GM21786 (cell line): ENCODE data around the gene CYP4F2.
"Not testable (repeated sequence)": the region's sequence is repeated elsewhere in the genome, so short reads cannot be mapped to it uniquely, and the experiment has no call there.

Experiments used
- ATAC-seq: cut with Tn5 transposase; IDR thresholded peaks from one replicate; pipeline ENCODE4 v1.9.1; 2021; ENCODE audit not compliant: unreplicated experiment

Gene CYP4F2

DNA sequence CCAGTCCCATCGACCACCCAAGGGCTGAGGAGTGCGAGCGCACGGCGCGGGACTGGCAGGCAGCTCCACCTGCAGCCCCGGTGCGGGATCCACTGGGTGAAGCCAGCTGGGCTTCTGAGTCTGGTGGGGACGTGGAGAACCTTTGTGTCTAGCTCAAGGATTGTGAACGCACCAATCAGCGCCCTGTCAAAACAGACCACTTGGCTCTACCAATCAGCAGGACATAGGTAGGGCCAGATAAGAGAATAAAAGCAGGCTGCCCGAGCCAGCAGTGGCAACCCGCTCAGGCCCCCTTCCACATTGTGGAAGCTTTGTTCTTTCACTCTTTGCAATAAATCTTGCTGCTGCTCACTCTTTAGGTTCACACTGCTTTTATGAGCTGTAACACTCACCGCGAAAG is 2.2 kb upstream of the CYP4F2 start:
- not testable (repeated sequence) for ATAC-seq

DNA sequence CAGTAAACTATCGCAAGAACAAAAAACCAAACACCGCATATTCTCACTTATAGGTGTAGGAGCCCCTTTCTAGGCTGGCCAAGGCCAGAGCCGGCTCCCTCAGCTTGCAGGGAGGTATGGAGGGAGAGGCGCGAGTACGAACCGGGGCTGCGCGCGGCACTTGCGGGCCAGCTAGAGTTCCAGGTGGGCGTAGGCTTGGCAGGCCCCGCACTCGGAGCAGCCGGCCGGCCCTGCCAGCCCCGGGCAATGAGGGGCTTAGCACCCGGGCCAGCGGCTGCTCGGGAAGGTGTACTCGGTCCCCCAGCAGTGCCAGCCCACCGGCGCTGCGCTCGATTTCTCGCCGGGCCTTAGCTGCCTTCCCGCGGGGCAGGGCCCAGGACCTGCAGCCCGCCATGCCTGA is 1.7 kb upstream of the CYP4F2 start:
- ATAC-seq, result not testable (repeated sequence)

- no peak for ATAC-seq
Measured at GRCh38 chr19:15897026-15897737, 692 bp downstream of the CYP4F2 start.

DNA sequence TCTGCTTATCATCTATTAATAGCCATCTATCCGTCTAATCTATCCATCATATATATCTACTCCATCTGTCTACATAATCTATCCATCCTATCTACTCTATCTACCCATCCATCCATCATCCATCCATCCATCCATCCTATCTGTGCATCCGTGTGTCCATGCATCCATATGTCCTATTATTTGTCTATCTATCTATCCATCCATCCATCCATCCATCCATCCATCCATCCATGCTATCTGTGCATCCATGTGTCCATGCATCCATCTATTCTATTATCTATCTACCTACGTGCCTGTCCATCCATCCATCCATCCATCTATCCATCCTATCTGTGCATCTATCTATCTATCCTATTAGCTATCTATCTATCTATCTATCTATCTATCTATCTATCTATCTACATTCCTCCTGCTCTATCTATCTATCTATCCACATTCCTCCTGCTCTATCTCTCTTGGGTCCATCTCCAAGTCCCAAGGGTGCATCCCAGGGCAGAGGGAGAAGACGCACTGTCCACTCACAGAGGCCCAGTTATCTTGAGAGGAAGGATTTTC is 1.9 kb downstream of the CYP4F2 start:
- ATAC-seq, result no peak

- ATAC-seq, result no peak
Measured at GRCh38 chr19:15894359-15894758, 3.5 kb downstream of the CYP4F2 start.

GRCh38 chr19:15893477-15893876 is 4.4 kb downstream of the CYP4F2 start:
- no peak for ATAC-seq

DNA sequence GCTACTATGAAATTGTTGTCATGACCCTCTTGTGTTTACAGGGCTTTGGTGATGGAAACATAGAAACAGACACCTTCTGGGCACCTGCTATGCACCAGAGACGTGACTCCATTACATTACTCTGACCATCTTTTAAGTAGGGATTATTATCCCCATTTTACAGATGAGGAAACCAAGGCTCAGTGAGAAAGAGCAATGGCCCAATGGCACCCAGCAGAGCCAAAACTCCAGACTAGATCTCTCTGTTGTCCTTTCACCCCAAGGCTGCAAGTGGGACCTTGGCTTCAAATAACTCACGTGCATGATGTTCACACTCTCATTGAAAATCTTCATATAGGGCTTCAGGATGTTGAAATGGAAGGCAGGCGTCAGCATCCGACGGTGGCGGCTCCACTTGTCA is 5.9 kb downstream of the CYP4F2 start:
- no peak for ATAC-seq

DNA sequence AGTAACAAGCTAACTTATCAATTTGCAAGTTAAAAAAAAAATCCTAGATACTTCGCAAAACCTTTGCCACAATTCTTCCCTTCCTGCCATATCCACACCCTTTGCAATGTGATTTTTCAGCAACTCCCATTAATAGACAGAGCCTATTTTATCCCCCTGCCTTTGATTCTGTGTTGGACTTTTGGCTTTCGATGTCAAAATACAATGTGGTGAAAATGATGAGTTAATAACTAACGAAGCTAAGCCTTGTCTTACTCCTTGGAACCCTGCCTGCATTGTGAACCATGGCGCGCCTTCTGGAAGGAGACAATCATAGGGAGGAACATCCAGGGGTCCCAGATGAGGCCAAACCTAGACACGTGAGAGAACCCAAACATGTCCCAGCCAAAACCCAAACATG is 6.4 kb downstream of the CYP4F2 start:
- ATAC-seq, result no peak

GRCh38 chr19:15889339-15889738 is 8.5 kb downstream of the CYP4F2 start:
- not testable (repeated sequence) for ATAC-seq

DNA sequence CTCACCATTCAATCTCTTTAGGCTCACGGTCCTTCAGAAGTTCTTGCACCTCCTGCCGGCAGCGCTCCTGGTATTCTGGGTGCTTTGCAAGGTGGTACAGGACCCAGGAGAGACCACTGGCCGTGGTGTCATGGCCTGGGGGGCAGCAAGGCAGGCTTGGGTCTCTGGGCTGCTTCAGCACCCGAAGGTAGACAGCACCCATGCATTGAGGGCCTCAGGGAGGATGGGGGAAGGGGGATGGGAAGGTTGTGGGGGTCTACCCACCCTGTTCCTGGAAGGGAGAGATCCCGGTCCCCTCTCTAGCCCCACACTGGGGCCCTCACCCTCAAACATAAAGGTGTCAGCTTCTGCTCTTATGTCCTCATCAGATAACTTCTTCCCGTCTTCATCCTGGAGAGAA is 12.0 kb downstream of the CYP4F2 start:
- ATAC-seq, result no peak

DNA sequence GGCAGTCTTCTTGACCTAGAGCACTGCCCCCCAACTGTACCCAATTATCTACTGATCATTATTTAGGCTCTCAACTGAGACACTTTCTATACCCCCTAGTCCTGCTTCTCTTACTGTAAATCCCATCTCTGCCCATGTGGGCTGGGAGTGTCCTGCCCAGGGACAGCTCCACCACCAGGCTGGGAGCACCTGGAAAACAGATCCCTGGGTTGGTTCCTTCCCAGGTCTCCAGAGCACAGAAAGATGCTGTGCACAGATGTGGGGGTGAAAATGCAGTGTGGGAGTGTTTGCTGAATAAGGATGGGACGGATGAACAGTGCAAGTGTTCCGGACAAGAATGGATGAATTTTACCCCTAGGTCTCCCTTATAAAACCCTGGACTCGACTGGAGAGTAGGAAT is 12.7 kb downstream of the CYP4F2 start:
- ATAC-seq, result no peak

DNA sequence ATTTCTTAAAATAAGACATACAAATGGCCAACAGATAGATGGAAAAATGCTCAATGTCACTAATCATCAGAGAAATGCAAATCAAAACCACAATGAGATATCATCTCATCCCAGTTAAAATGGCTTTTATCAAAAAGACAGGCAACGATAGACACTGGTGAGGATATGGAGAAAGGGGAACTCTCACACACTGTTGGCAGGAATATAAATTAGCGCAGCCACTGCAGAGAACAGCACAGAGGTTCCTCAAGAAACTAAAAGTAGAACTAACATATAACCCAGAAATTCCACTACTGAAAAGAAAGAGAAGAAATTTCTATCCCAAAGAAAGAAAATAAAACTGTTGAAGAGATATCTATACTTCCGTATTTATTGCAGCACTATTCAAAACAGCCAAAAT is 14.5 kb downstream of the CYP4F2 start:
- ATAC-seq, result not testable (repeated sequence)

DNA sequence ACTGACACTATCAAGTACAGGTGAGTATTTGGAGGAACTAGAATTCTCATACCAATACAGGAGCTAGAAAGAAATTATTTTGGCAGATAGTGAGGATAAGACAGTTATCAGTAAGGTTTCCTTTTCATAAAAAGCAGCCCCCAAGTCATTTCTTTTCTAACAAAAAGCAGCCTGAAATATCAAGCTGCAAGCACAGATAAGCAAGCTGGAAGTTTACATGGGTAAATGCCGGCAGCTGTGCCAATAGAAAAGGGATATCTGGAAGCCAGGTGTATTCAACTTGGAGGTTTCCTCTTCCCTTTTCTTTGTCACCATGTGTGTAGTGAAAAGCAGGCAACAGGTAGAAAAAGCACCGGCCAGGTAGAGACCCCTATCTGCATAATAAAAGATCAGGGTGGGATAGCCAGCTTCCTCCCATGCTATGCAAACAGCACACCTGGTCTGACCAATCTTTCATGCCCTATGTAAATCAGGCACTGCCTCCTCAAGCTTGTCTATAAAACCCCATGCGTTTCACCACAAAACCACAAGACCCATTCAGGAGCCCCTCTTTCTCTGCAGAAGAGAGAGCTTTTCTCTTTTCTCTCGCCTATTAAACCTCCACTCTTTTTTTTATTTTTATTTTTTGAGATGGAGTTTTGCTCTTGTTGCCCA is 22.9 kb downstream of the CYP4F2 start:
- no peak for ATAC-seq

DNA sequence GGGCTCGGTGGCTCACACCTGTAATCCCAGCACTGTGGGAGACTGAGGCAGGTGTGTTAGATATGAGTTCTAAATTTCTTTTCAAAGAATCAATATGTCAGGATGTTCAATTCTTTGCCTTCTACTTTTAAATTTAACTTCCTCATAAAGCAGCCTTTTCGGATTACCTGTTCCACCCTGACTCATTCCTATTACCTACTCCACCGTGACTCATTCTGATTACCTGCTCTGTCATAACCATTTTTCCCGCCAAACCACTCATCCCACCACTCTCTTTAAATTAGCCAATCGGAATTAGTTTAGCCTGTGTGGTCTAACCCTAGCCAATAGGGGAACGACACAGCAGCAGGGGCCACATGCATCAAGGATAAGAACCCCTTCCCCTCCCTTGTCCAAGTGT is 24.1 kb downstream of the CYP4F2 start:
- not testable (repeated sequence) for ATAC-seq

GRCh38 chr19:15871570-15871969 is 26.3 kb downstream of the CYP4F2 start:
- no peak for ATAC-seq

- no peak for ATAC-seq
Measured at GRCh38 chr19:15869873-15870272, 28.0 kb downstream of the CYP4F2 start.

GRCh38 chr19:15869109-15869555 is 28.7 kb downstream of the CYP4F2 start:
- ATAC-seq, result no peak

GRCh38 chr19:15866636-15867035 is 31.2 kb downstream of the CYP4F2 start:
- no peak for ATAC-seq

- no peak for ATAC-seq
Measured at GRCh38 chr19:15864824-15865223, 33.0 kb downstream of the CYP4F2 start.

DNA sequence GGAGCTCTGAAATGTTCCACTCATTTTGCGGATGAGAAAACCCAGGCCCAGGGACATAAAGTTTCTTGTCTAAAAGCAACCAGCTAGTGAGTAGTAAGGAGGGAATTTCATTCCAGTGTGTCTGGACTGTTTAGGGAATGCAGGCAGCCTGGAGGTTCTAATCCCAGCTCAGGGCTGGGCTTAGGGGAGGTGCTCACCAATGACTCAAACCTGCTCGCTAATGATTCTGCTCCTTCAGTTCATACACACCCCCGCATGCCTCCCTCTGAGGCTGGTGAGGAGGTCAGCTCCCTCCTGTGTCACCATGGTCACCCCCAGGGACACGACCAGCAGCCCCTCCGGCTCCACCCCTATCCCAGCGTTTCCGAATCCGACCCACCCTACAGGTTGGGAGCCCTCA is 34.6 kb downstream of the CYP4F2 start:
- ATAC-seq, result no peak

DNA sequence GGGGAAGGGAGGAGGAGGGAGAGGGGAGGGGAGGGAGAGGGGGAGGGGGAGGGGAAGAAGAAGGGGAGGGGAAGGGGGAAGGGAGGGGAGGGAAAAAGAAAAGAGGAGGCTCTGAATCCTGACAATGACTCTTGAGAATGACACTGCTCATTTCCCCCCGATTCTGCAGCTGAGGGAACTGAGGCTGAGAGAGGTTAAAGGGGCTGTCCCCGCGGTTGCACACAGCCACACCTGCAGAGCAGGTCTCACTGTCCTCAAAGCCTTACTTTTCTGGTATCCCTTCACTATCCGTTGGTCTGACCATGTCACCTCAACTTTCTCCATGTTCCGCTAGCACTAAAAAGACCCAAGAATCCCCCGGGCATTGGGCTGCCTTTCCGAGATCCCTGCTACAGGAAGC is 35.4 kb downstream of the CYP4F2 start:
- no peak for ATAC-seq

GRCh38 chr19:15860522-15860921 is 37.4 kb downstream of the CYP4F2 start:
- no peak for ATAC-seq
